Loucy (cell line): ENCODE measurements around the gene ARID3B.

Source experiments
- EZH2phosphoT487 ChIP-seq: fragments of 200-600 bp; IDR thresholded peaks from 2 replicates; pipeline ENCODE4 v1.6.1; 2018; ENCODE audit warnings: antibody characterized with exemption, mild to moderate bottlenecking, moderate library complexity, borderline replicate concordance
- TF ChIP-seq, protein P1 (sequence below): fragments of 200-600 bp; sonication (generic); conservative IDR thresholded peaks from 2 replicates; pipeline ENCODE4 v1.5.1; 2014; ENCODE audit warnings: mild to moderate bottlenecking, antibody characterized with exemption, low read length

DNA sequence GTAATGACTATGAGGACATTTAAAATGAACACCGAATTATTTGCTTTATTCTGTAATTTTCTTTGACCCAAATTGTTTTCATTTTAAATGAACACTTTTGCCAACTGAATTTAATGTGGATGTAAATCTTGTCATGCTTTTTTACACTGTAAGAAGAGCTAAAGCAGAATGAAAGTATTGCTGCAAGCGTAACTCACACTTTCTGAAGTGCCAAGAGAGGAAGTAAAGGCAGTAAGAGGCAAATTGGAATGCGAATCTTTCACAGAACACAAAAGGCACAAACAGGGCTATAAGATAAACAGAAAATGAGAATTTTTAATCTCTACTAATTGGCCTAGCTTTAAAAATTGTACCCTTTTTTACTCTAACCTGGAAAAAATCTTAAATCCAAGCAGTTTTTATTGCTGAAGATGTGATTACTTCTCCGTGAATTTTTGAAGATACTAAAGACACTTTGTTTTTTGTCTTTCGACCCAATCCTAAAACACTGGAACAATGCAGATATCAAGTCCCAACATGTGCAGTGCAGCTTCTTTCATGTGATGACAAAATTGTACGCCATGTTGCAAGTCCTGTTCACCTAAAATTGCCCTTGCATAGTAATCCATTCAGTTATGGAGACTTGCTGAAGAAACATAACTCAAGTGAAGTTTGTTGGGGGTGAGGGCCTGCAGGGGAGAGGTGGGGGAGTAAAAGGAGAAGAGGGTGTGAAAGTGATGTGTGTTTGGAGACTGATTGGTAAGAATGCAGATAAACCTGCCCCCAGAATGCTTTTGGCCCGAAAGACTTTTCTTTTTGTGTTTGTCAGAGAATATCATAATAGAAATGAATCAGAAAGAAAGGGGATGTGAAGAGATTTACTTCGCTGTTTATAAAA, 1.4 kb downstream of the ARID3B start:
- TF ChIP-seq, protein P1, sequence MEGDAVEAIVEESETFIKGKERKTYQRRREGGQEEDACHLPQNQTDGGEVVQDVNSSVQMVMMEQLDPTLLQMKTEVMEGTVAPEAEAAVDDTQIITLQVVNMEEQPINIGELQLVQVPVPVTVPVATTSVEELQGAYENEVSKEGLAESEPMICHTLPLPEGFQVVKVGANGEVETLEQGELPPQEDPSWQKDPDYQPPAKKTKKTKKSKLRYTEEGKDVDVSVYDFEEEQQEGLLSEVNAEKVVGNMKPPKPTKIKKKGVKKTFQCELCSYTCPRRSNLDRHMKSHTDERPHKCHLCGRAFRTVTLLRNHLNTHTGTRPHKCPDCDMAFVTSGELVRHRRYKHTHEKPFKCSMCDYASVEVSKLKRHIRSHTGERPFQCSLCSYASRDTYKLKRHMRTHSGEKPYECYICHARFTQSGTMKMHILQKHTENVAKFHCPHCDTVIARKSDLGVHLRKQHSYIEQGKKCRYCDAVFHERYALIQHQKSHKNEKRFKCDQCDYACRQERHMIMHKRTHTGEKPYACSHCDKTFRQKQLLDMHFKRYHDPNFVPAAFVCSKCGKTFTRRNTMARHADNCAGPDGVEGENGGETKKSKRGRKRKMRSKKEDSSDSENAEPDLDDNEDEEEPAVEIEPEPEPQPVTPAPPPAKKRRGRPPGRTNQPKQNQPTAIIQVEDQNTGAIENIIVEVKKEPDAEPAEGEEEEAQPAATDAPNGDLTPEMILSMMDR, result no peak
- TF ChIP-seq EZH2phosphoT487, result no peak
